DMS114 treated with DMSO at 0.1 percent for 48 hours (cell line): ENCODE data around the gene SEMA4A.

Experiments used
- DNase-seq: peaks from one replicate; lab custom pipeline; 2025; ENCODE audit not compliant: unreplicated experiment; lab: John Stamatoyannopoulos, UW

The SEMA4A gene

GRCh38 chr1:156134716-156135435, 18.5 kb upstream of the SEMA4A start:
- DNase-seq, result no peak

- no peak for DNase-seq
These were observed 17.2 kb upstream of the SEMA4A start for GRCh38 chr1:156135930-156136871.

GRCh38 chr1:156136970-156137483, 16.4 kb upstream of the SEMA4A start:
- no peak for DNase-seq

GRCh38 chr1:156138458-156138867, 14.9 kb upstream of the SEMA4A start:
- no peak for DNase-seq

- no peak for DNase-seq
These were observed 12.3 kb upstream of the SEMA4A start for GRCh38 chr1:156140879-156141707.

- DNase-seq, result no peak
These were observed 9.5 kb upstream of the SEMA4A start for GRCh38 chr1:156143765-156144489.

GRCh38 chr1:156144742-156145141, 8.6 kb upstream of the SEMA4A start:
- DNase-seq, result no peak

GRCh38 chr1:156145650-156146019, 7.8 kb upstream of the SEMA4A start:
- DNase-seq, result no peak

GRCh38 chr1:156146020-156146768, 7.2 kb upstream of the SEMA4A start:
- DNase-seq, result peak; percentile 88

- no peak for DNase-seq
These were observed 6.5 kb upstream of the SEMA4A start for GRCh38 chr1:156146769-156147405.

GRCh38 chr1:156148216-156148615, 5.2 kb upstream of the SEMA4A start:
- DNase-seq, result no peak

GRCh38 chr1:156149374-156150332, 3.7 kb upstream of the SEMA4A start:
- DNase-seq, result no peak

- DNase-seq, result no peak
These were observed 2.9 kb upstream of the SEMA4A start for GRCh38 chr1:156150333-156151011.

- DNase-seq, result no peak
These were observed 2.2 kb upstream of the SEMA4A start for GRCh38 chr1:156151093-156151688.

- no peak for DNase-seq
These were observed 757 bp upstream of the SEMA4A start for GRCh38 chr1:156152628-156153027.

- DNase-seq, result no peak
These were observed 948 bp downstream of the SEMA4A start for GRCh38 chr1:156154317-156154749.
